Endothelial cell of umbilical vein (primary cell): Measurements from ENCODE around the gene POLA1. TPM values are rescaled to one million over a fixed set of nuclear protein-coding genes. Genes with fewer than 3 reads are reported as not detected.

ENCODE experiments used
- BruUV-seq: library from RNA; stranded (reverse); fragments of 400-500 nt; replicated peaks from 2 replicates; lab custom pipeline; 2021; lab: Mats Ljungman, UMichigan
- CTCF ChIA-PET: fragments of 300-600, 350-600 bp; sonication (Branson Sonifier 250); formaldehyde crosslinking; loops from one replicate; lab custom pipeline; 2021; ENCODE audit warnings: antibody characterized with exemption, inconsistent platforms; lab: Charles Lee
- POLR2A ChIA-PET: fragments of 300-600, 350-600 bp; sonication (Branson Sonifier 250); formaldehyde crosslinking; loops from one replicate; lab custom pipeline; 2021; ENCODE audit warnings: antibody characterized with exemption, inconsistent platforms; lab: Charles Lee
- DNase-seq: peaks from one replicate; pipeline ENCODE4 v3.0.0-alpha.2; 2011; ENCODE audit warnings: low read depth, low spot score
- FAIRE-seq: peaks from 2 replicates; lab custom pipeline; 2011; peaks lifted over from hg19 to GRCh38; lab: Jason Lieb, UNC
- H2AFZ ChIP-seq: 2 replicates; pipeline ENCODE4 v1.6.0; 2012; ENCODE audit warnings: low read depth, low read length, control low read depth, inconsistent platforms
- H3K27ac ChIP-seq: 2 replicates; pipeline ENCODE4 v1.5.1; 2011; ENCODE audit warnings: low read depth, mild to moderate bottlenecking, control low read depth, low read length, moderate library complexity; ENCODE audit not compliant: insufficient read depth
- H3K27me3 ChIP-seq, 2 experiments: 2 replicates each; pipeline versions ENCODE4 v1.6.0 to v1.6.1; 2011; ENCODE audit warnings: low read length in 2 of 2, mixed read lengths in 1 of 2; ENCODE audit not compliant: control insufficient read depth in 2 of 2, insufficient read depth in 2 of 2
- H3K36me3 ChIP-seq, 2 experiments: 2 replicates in 1 of 2; 3 replicates in 1 of 2; pipeline ENCODE4 v1.5.1; 2011; ENCODE audit warnings: low read length in 2 of 2, mild to moderate bottlenecking in 1 of 2, moderate library complexity in 1 of 2; ENCODE audit not compliant: control insufficient read depth in 2 of 2, insufficient read depth in 2 of 2; ENCODE audit errors: extremely low read depth in 1 of 2
- H3K4me1 ChIP-seq: 3 replicates; pipeline ENCODE4 v1.5.1; 2011; ENCODE audit warnings: mild to moderate bottlenecking, low read length; ENCODE audit not compliant: control insufficient read depth, insufficient read depth; ENCODE audit errors: extremely low read depth
- H3K4me2 ChIP-seq: 2 replicates; pipeline ENCODE4 v1.6.1; 2011; ENCODE audit warnings: low read length, control low read depth, mixed read lengths; ENCODE audit not compliant: insufficient read depth
- H3K4me3 ChIP-seq, 3 experiments: fragments of 200-600 bp in 1 of 3; sonication (generic), shearing (Covaris generic) in 1 of 3; replicated peaks in 1 of 3; 2 replicates each; pipeline ENCODE4 v1.5.1; 2011 to 2016; ENCODE audit warnings: control low read depth in 3 of 3, low read length in 3 of 3, mild to moderate bottlenecking in 2 of 3, inconsistent platforms in 1 of 3, low read depth in 1 of 3, moderate library complexity in 1 of 3; ENCODE audit not compliant: insufficient read depth in 1 of 3
- H3K79me2 ChIP-seq: 2 replicates; pipeline ENCODE4 v1.6.0; 2012; ENCODE audit warnings: low read length, inconsistent platforms; ENCODE audit not compliant: control insufficient read depth, insufficient read depth
- H3K9ac ChIP-seq: replicated peaks from 2 replicates; pipeline ENCODE3; 2011; ENCODE audit warnings: low read length, control low read depth; ENCODE audit not compliant: insufficient read depth; ENCODE audit errors: extremely low read depth
- H3K9me1 ChIP-seq: replicated peaks from 3 replicates; pipeline ENCODE4 v1.6.0; 2011; ENCODE audit warnings: mild to moderate bottlenecking, low read length; ENCODE audit not compliant: control insufficient read depth, insufficient read depth; ENCODE audit errors: extremely low read depth
- H3K9me3 ChIP-seq: replicated peaks from 2 replicates; pipeline ENCODE4 v1.5.1; 2012; ENCODE audit warnings: low read length, inconsistent platforms; ENCODE audit not compliant: control insufficient read depth, insufficient read depth
- H4K20me1 ChIP-seq: replicated peaks from 2 replicates; pipeline ENCODE3; 2011; ENCODE audit warnings: mild to moderate bottlenecking, low read length; ENCODE audit not compliant: control insufficient read depth, insufficient read depth; ENCODE audit errors: extremely low read depth
- EZH2 ChIP-seq: IDR thresholded peaks from 2 replicates; pipeline ENCODE4 v1.6.1; 2012; ENCODE audit warnings: borderline replicate concordance, low read depth, mild to moderate bottlenecking, moderate library complexity, low read length, inconsistent platforms; ENCODE audit not compliant: severe bottlenecking
- FOS ChIP-seq: IDR thresholded peaks from 2 replicates; pipeline ENCODE4 v1.6.1; 2011; ENCODE audit warnings: mild to moderate bottlenecking, low read length, moderate library complexity, borderline replicate concordance; ENCODE audit not compliant: insufficient read depth
- GATA2 ChIP-seq: IDR thresholded peaks from 2 replicates; pipeline ENCODE4 v1.7.0; 2011; ENCODE audit warnings: low read depth, mild to moderate bottlenecking, moderate library complexity, mixed read lengths, low read length; ENCODE audit not compliant: insufficient read length, insufficient read depth
- JUN ChIP-seq: IDR thresholded peaks from 2 replicates; pipeline ENCODE4 v1.6.1; 2011; ENCODE audit warnings: borderline replicate concordance, low read depth; ENCODE audit not compliant: insufficient read length, insufficient read depth
- MAX ChIP-seq: IDR thresholded peaks from 2 replicates; pipeline ENCODE4 v1.6.1; 2011; ENCODE audit not compliant: insufficient read depth, insufficient read length
- MYC ChIP-seq: IDR thresholded peaks from one replicate; pipeline ENCODE4 v1.6.1; 2011; ENCODE audit warnings: mild to moderate bottlenecking, low read depth, low read length
- POLR2A ChIP-seq: IDR thresholded peaks from 2 replicates; pipeline ENCODE4 v1.6.1; 2012; ENCODE audit warnings: low read depth, mild to moderate bottlenecking, control low read depth, low read length
- POLR2AphosphoS5 ChIP-seq: IDR thresholded peaks from 2 replicates; pipeline ENCODE4 v1.6.1; 2012; ENCODE audit warnings: low read depth, mild to moderate bottlenecking, control low read depth, low read length, moderate library complexity; ENCODE audit not compliant: insufficient read depth
- dilution Hi-C: fragments of 300-500 bp; cut with MboI; formaldehyde crosslinking; loops from one replicate; pipeline ENCODE4 v1.15.0; 2019; ENCODE audit warnings: low sequenced_read_pairs; ENCODE audit not compliant: extremely low pct_ligation_motif_present
- intact Hi-C: fragments of 100-400 bp; cut with micrococcal nuclease; formaldehyde crosslinking; loops from one replicate; pipeline ENCODE4 v1.10.0; 2022
- polyA plus RNA-seq, 4 experiments: library from polyadenylated mRNA; depleted of rRNA in 3 of 4; stranded (reverse) in 3 of 4; unstranded in 1 of 4; fragments of >200 nt; gene quantifications; 2 replicates each; pipeline versions ENCODE4 v1.2.1 to v1.2.3, GENCODE V29; 2011 to 2012; ENCODE audit warnings: missing spikeins in 1 of 4
- total RNA-seq: library from RNA; stranded (reverse); gene quantifications from 2 replicates; pipeline ENCODE4 v1.2.3, GENCODE V29; 2021
- TF ChIP-seq, protein P1 (sequence below), 2 donors: IDR thresholded peaks; 1 replicate in 1 of 2; 2 replicates in 1 of 2; pipeline ENCODE4 v1.5.1; 2011; ENCODE audit warnings: low read length in 2 of 2, mild to moderate bottlenecking in 2 of 2, moderate library complexity in 2 of 2, control low read depth in 1 of 2, inconsistent platforms in 1 of 2, low read depth in 1 of 2; ENCODE audit not compliant: insufficient read depth in 1 of 2; ENCODE audit errors: extremely low read depth in 1 of 2

Gene POLA1
- total and polyA plus RNA-seq, 2 donors (not counting 3 experiments of a cell fraction or from before 2014, with no cell fraction given), result 1.8 to 18.6 TPM

GRCh38 chrX:24956828-24957227 lies 263.1 kb downstream of the POLA1 start:
- intact Hi-C loops, result no loop called here
- dilution Hi-C loops, result no loop called here
- Histone ChIP-seq H3K4me2 (no peak overlapping the region), H4K20me1 (no peaks in the 10 kb centered on the region), H3K9ac (no peak overlapping the region), H3K36me3 (no peaks in the 10 kb centered on the region), H3K4me3 (no peak overlapping the region), H2AFZ (no peak overlapping the region), H3K9me3 (no peaks in the 10 kb centered on the region), H3K9me1 (no peaks in the 10 kb centered on the region), H3K27ac (no peak overlapping the region), H3K27me3 (no peaks in the 10 kb centered on the region), H3K4me1 (no peaks in the 10 kb centered on the region), H3K79me2 (no peaks in the 10 kb centered on the region)
- ChIA-PET POLR2A (no interaction called here), CTCF (no interaction called here)
- no TSS peak for BruUV-seq
- FAIRE-seq, result no peak
- no peak for DNase-seq
- TF ChIP-seq POLR2A (no peak), FOS (no peak), JUN (no peak), GATA2 (no peak), EZH2 (no peak), POLR2AphosphoS5 (no peak), MYC (no peak), MAX (no peak)
- TF ChIP-seq, protein P1, sequence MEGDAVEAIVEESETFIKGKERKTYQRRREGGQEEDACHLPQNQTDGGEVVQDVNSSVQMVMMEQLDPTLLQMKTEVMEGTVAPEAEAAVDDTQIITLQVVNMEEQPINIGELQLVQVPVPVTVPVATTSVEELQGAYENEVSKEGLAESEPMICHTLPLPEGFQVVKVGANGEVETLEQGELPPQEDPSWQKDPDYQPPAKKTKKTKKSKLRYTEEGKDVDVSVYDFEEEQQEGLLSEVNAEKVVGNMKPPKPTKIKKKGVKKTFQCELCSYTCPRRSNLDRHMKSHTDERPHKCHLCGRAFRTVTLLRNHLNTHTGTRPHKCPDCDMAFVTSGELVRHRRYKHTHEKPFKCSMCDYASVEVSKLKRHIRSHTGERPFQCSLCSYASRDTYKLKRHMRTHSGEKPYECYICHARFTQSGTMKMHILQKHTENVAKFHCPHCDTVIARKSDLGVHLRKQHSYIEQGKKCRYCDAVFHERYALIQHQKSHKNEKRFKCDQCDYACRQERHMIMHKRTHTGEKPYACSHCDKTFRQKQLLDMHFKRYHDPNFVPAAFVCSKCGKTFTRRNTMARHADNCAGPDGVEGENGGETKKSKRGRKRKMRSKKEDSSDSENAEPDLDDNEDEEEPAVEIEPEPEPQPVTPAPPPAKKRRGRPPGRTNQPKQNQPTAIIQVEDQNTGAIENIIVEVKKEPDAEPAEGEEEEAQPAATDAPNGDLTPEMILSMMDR (IDR thresholded peaks at IDR 0.05; ENCODE audit: extremely low read depth in 1 of 2, insufficient read depth in 1 of 2, low read depth in 1 of 2, low read length in 2 of 2), result no peak
